Activated T-cell treated with anti-CD3 and anti-CD28 coated beads for 48 hours (primary cell): ENCODE data around the gene GFOD1.
"Not testable (repeated sequence)": the region's sequence is repeated elsewhere in the genome, so short reads cannot be mapped to it uniquely, and the experiment has no call there.

Experiments
- DNase-seq: peaks from one replicate; pipeline ENCODE4 v3.0.0-alpha.2; 2020; ENCODE audit warnings: low read depth

GFOD1 gene

DNA sequence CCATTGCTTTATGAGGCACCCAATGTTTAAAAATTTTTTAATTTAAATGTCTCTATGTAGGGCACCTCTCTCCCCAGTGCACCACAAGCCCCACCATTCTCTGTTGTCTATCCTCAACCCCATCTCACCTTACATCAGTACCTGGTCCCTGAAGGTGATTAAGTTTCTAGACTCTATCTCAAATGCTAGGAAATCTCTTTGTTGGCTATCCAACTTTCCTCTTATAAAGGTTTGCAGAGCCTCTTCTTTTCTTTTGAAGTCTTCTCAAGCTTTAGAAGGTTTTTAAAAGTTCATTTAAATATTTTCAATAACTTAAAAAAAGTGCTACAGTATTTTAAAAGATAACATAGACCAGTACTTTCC lies 82.5 kb downstream of the GFOD1 start:
- no peak for DNase-seq

DNA sequence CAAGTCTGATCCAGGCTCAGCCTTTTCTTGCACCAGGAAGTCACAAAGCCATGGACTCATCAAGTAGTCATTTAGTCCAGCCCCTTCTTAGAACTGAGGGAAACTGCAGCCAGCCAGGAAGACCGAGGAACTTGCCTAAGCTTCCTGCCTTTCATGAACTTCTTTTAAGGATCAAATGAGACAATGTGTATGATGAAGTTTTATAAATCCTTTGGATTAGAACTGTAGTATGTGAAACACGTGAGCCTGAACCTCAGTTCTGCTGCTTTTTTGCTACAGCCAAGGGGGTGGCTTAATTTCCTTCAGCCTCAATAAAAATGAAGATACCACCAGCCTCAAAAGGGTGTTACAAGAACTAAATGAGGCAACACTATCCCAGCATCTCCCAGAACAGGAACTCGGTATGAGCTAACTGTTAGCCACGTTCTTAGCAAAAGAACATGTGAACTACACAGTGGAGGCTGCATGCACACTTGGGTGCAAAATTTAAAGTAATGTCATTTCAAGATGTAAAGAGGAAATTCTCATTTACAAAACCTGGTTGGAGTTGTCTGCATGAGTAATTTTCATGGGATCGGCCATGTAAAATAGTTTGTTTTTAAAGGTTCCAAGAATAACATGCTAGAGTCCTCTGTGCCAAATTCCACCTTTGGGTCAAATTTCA lies 83.0 kb downstream of the GFOD1 start:
- DNase-seq = no peak

DNA sequence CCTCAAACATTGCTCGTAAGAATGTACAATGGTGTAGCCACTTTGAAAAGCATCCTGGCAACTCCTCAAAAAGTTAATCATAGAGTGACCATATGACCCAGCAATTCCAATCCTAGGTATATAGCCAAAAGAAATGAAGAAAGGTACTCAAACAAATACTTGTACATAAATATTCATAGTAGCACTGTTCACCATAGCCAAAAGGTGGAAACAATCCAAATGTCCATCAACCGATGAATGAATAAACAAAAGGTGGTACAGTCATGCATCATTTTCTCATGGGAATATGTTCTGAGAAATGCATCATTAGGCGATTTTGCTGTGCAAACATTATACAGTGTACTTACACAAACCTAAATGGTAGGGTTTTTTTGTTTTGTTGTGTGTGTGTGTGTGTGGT lies 84.7 kb downstream of the GFOD1 start:
- DNase-seq = no peak

DNA sequence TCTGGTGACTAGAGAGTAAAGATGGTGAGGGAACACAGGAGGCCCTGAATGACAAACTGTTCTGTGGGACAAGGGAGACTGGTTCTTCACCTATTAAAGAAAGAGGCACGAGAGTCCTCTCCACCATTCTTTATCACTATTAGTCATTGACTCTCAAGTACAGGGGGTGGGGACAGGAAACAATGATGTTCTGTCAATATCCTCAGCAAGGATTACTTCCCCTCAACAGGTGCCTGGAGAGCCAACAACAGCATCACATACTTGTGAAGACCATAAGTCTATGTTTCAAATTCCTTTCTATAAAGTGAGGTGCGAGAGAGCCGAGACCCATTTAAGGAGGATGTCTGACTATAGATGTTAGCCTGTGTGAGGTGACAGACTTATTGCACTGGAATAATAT lies 86.6 kb downstream of the GFOD1 start:
- no peak for DNase-seq

DNA sequence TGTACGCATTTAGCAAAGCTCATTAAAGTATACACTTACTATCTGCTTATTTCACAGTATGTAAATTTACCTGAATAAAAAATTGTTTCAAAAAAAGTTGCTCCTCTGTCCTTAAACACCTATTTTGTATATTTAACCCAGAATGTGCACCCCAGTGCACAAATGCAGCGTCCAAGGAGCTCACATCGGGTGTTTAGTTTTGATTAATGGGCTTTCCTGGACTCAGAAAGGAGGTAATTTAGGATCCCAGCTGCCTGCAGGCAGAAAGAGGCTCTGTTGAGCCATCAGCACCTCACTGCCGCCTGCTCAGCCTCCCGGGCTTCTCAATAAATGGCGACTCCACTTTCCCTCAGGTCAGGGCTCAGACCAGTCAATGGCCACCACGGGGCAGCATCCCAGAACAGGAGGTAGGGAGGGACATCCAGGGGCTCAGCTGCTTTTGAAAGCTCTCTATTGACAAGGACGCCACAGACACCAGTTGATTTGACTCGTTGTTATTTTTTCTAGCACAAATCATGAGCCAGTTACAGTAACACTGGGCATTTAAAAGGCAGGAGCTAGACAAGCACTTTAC lies 88.9 kb downstream of the GFOD1 start:
- DNase-seq = no peak

DNA sequence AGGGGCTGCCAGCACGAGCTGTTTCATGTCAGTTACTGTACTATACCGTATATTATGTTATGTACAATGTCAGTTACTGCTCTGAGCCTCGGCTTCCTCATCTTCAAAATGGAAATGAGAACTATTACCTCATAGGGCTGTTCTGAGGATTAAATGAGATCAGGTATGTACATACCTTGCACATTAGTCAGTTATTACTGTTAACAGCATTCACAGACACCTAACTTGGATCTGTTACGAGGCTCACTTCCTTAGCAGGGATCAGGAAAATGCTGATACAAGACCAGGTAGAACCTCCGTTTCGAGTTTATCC lies 89.4 kb downstream of the GFOD1 start:
- DNase-seq = no peak

DNA sequence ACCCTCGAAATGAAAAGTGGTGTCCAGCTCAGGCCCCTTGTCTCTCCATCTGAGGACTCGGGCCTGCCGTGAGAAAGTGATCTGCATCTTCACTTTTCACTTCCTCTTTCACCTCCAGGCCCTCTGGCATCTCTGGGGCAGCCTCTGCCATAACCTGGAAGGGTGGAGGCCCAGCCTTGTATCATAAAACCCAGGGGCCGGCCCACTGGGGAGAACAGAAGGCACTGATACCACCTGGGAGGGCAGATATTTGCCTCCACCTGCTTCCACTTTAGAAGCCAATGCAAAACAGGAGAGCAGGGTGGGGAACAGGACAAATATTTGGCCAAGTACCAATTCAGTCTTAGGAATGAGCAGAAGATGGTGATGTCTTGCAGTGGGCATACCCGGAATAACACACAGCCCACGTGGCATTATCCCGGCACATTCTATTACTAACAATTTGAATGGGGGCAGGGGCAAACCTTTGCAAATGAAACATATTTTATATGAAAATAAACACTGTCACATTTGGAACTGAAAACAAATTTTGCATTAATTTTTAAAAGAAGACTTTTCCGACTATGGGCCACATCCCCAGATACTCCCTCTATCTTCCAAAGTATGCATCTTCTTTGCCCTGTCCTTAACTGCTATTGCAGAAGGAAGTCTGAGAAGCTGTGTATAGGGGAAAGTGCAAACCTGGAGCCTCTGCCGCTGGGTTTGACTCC lies 89.9 kb downstream of the GFOD1 start:
- DNase-seq = no peak

DNA sequence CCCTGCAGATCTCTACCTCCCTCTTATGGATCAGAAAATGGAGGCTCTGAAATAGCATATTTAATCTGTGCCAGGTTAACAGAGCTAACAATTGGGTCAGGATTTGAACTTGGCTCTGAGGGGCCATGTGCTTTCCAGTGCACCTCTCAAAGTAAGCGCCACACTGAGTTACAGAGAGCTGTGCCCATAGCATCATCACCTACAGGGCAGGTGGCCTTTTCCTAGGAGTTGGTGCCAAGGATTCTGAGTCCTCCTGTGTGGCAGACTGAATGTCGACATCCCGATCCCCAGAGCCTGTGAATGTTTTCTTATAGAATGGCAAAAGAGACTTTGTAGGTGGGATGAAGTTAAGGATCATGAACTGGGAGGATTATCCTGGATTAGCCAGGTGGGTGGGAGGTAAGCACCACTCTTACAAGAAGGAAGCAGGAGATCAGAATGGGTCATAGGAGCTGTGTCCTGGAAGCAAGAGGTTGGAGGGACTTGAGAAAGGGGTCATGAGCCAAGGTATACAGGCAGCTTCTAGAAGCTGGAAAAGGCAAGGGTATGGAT lies 91.1 kb downstream of the GFOD1 start:
- no peak for DNase-seq

DNA sequence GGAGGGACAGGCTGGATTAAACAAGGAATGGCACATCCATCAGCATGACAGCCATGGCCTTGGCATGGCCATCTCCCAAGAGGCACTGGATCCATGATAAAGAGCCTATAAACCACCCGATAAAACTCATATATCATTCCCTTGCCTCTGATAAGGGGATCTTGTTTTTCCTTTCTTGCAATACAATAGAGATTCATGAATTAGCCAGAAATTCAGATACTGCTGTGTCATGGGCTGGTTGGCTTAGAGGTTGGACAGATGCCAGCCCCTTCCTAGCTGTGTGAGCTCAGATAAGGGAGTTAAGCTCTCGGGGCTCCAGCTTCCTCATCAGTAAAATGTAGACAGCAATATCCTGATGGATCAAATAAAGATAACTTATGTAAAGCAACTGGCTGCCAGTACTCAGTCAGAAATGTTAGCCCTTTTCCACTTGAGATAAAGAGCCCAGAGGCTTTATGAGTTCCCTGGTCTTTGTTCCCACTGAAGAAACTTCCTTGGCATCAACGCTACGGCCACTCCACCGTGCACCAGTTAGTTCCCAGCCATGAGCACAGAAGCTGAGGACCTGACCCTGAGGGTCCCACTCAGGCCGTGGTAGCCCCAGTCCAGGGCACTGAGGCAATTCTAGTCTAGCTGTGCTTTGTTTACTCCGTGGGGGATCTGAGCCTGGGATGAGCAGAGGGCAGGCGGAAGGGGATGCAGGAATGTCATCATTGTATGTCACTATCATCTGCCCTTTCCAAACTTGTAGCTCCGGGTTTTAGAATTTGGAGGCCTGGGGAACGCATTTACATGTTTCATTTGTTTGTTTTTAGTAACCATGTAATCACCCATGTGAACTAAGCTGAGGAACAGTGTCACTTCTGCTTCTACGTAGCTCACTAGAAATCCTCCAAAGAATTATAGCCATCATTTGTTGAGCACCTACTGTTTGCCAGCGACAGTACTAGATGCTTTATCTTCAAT lies 91.8 kb downstream of the GFOD1 start:
- DNase-seq = no peak

DNA sequence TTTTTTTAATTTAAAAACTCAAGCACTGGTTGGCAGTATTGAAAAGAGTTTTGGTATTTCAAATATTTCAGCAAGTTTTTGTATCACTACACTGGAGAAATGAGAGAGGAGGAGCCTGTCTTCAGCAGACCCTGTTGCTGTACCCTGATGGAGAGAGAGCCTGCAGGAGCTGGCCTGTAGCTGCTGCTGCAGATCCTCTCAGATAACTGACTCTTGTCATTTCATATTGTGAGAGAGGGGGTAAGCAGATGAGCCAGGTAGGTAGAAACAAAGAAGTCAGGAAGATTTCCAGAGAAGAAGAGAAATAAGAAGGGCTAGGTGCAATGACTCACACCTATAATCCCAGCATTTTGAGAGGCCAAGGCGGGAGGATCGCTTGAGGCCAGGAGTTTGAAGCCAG lies 94.9 kb downstream of the GFOD1 start:
- DNase-seq = no peak

DNA sequence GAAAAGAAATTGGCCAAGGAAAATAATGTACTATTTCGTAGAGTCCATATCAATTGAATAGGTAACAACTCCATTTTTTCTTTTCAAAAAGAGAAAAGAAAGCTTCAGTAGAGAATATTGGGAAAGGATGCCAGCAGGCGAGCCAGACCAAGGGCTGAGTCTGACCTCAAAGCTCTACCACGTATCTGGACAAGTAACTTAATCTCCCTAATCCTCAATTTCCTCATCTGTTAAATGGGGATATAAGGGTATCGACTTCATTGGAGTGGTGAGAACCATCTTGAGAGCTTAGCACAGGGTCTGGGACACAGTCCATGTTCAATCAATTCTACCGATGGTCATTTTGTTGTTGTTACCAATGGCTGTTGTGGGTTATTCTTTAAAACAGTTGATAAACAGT lies 95.9 kb downstream of the GFOD1 start:
- DNase-seq = no peak

DNA sequence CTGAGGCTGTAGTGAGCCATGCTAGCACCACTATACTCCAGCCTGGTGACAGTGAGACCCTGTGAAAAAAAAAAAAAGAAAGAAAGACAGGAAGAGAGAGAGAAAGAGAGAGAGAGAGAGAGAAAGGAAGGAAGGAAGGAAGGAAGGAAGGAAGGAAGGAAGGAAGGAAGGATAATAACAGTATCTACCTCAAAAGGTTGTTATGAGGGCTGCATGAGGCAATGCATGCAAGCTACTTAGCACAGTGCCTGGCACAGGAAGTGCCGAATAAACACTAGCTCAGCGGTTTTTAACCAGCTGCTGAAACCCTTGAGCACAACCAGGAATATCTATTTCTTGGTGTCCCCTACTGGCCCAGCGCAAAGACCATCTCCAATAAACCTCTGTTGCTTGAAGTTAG lies 96.7 kb downstream of the GFOD1 start:
- DNase-seq = no peak

DNA sequence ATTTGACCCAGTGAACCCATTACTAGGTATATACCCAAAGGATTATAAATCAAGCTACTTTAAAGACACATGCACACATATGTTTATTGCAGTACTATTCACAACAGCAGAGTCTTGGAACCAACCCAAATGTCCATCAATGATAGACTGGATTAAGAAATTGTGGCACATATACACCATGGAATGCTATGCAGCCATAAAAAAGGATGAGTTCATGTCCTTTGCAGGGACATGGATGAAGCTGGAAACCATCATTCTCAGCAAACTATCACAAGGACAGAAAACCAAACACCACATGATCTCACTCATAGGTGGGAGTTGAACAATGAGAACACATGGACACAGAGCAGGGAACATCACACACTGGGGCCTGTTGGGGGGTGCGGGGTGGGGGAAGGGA lies 98.2 kb downstream of the GFOD1 start:
- not testable (repeated sequence) for DNase-seq

DNA sequence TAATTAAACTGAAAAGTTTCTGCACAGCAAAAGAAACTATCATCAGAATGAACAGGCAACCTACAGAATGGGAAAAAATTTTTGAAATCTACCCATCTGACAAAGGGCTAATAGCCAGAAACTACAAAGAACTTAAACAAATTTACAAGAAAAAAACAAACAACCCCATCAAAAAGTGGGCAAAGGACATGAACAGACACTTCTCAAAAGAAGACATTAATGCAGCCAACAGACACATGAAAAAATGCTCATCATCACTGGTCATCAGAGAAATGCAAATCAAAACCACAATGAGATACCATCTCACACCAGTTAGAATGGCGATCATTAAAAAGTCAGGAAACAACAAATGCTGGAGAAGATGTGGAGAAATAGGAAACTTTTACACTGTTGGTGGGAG lies 98.6 kb downstream of the GFOD1 start:
- not testable (repeated sequence) for DNase-seq

DNA sequence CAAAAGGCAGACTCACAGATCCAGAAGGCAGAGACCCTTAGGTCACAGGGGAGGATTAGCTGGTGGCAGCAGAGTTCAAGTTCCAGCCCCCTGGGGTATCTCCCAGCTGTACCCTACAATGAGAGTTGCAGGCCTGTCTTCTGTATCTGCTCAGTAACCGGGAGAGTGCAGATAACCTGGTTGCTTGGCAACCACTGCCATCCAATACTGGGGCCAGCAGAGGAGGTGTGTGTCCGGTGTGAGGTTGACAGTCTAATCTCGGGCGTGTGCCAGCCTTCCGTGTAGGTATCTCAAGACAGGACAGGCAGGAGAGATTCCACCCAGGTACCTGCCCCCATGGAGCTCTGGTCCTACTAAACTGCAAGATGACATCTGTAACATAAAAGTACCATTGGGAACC lies 102.4 kb downstream of the GFOD1 start:
- no peak for DNase-seq

DNA sequence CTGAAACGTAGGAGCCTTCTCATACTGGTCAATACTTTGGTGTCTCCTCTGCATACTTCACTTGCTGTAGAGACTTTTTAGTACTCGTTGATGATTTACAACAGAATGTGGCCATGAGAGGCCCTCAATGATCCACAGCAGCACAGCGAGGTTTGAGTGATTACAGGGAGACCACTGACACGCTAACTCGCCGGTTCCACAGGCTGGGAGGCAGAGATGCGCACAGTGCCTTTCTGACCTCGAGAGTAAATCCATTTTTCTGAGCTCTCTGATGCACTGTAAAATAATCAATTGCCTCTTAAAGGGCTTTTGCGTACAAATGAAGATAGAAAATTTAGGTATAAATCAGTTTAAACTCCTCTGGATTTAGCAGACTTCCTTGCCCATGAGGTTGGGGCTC lies 102.9 kb downstream of the GFOD1 start:
- no peak for DNase-seq

DNA sequence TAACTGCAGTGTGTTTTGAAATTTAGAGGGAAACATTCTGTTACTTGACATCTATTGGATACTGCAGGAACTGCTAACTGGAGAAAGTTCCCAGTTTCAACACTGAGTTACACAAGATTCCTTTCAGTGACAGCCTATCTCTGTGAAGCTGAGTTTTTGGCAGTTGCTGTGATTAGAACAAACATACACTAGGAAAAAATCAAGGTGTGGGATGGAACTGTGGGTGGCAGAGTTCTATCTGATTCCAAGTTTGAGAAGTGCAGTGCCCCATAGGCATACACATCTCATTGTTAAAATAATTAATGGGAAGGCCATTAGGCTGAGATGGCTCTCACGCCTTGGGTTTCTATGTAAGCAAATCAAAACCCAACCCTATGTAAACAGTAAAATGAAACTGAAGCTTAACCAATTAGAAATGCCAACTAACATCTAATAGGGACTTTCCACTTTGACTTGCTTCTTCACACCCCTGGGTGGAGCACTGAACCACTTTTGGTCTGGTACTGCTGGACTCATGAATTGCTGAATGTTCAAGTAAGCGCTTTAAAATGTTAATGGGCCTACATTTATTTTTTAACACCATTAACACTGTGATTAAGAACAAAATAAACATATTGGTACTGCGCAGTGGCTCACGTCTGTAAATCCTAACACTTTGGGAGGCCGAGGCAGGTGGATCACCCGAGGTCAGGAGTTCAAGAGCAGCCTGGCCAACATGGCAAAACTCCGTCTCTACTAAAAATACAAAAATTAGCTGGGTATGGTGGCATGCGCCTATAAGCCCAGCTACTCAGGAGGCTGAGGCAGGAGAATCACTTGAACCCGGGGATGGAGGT lies 103.9 kb downstream of the GFOD1 start:
- DNase-seq = no peak

DNA sequence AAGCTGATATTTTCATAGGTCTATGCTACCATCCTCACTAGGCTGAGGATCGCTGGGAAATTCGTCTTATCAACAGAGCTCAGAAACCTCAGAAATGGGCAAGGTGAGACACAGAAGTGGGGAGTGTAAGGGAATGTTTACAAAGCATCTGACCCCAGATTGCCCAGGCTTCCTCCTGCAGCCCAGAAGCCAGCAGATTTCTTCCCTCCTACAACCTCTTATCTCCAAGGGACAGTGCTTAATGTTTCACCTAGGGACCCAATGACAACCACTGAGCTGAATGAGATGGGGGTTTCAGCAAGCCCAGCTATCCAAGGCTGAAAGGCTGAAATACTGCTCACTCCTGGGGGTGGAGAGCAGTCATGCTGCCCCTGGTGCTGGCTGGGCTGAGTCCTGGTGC lies 106.6 kb downstream of the GFOD1 start:
- no peak for DNase-seq

DNA sequence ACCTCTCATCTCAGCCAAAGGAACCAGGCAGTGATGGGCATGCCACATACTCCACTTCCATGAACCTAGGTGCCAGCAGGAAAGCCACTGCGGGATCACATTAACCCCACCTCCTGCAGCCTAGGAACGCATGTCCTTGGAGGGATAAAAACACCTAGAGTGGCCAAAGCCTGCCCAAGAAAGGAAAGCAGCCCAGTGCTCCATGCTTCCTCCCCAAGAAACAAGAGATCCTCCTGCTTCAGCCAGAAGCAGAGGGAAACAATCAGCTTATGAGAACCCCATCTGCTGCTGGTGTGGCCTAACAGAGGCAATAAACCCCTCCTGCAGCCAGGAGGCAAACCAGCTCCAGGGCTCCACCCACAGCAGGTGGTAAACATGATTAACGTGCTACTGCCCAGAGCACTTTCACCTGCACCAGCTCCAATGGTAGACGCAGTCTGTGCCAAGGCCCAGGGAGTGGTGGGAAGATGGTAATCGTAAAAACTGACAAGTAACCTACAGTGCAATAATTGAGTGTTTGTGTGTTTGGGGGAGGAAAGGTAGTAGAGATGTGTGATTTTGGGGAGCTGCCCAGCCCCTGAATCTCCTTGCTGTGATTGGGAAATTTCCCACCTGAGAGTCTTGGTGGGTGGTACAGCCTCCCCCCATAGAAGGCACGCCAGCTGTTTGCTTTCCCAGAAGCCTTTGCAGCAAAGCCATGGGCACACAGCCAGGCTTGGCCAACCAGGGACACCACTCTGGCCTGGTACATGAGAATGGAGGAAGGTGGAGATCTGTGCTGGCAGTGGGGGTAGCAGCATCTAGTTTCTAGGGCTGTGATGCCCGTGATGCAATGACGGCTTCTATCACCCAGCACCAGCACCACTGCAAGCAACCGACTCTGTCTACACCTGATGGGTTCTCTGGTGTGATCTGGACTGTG lies 108.5 kb downstream of the GFOD1 start:
- DNase-seq = no peak

DNA sequence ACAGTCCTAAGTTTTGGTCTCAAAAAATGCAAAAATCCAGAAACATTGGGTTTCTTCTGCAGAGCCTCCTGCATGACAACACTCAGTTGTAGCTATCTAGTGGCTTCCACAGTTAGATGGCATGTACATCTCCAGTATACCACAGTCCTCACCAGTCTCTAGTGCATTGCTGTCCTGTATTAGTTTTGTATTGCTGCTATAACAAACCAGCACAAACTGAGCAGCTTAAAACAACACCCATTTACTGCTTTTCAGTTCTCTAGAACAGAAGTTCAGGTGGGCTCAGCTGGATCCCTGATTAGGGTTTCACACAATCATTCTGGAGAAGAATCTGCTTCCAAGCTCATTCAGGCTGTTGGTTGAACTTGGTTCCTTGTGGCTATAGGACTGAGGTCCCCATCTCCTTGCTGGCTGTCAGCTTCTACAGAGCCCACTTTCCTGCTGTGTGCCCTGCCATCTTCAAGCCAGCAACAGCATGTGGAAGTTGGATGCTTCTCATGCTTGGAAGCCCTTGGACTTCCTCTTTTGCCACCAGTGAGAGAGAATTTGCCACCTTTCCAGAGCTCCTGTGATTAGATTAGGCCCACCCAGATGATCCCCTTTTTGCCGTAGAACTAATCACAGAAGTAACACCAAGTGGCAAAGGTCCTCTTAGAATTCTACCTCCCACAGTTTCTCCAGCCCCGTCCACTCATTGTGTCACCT lies 110.2 kb downstream of the GFOD1 start:
- DNase-seq = no peak
